ENCODE results near the gene CDH4.

DNA sequence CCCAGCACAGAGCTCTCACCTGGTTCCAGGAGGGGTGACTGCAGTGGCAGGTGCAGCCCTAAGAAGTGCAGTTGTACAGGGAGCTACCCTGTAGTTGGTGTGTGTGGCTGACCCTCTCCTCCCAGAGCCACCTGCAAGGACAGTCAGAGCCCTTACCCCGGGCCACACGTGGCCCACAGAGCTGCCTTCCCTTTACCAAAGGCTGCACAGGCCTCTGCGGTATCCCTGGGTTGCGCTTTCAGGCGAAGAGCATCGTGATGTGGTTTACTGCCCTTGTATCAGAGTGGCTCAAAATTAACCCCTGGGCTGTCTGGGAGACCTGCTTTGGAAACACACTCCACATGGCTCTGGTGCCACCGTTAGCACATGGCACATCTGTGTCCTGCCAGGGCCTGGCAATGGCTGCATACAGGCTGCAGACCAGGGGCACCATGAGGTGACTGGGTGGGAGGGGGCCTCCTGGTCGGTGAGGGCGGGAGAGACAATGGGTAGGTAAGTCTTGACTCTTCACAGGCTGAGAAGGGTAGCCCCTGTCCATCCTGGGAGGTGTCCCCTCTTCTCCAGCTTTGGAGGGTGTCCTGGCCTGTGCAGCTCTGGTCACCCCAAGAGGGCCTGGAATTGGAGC lies 81.5 kb downstream of the CDH4 start:
- TF ChIP-seq EZH2 (IDR thresholded peaks at IDR 0.05; ENCODE audit: low read length), result no peak
- TF ChIP-seq, protein P1, sequence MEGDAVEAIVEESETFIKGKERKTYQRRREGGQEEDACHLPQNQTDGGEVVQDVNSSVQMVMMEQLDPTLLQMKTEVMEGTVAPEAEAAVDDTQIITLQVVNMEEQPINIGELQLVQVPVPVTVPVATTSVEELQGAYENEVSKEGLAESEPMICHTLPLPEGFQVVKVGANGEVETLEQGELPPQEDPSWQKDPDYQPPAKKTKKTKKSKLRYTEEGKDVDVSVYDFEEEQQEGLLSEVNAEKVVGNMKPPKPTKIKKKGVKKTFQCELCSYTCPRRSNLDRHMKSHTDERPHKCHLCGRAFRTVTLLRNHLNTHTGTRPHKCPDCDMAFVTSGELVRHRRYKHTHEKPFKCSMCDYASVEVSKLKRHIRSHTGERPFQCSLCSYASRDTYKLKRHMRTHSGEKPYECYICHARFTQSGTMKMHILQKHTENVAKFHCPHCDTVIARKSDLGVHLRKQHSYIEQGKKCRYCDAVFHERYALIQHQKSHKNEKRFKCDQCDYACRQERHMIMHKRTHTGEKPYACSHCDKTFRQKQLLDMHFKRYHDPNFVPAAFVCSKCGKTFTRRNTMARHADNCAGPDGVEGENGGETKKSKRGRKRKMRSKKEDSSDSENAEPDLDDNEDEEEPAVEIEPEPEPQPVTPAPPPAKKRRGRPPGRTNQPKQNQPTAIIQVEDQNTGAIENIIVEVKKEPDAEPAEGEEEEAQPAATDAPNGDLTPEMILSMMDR (optimal IDR thresholded peaks at IDR 0.05 in 1 of 3, IDR thresholded peaks at IDR 0.05 in 1 of 3, conservative IDR thresholded peaks at IDR 0.05 in 1 of 3; ENCODE audit: extremely low read depth in 1 of 3, insufficient read depth in 2 of 3, low read length in 3 of 3), result no peak

Measured in keratinocyte (primary cell).